ENCODE results near the gene TNS1. TPM values are rescaled to one million over a fixed set of nuclear protein-coding genes. Genes with fewer than 3 reads are reported as not detected.

The TNS1 gene
- total RNA-seq, 1 donor, result 48.9 TPM

DNA sequence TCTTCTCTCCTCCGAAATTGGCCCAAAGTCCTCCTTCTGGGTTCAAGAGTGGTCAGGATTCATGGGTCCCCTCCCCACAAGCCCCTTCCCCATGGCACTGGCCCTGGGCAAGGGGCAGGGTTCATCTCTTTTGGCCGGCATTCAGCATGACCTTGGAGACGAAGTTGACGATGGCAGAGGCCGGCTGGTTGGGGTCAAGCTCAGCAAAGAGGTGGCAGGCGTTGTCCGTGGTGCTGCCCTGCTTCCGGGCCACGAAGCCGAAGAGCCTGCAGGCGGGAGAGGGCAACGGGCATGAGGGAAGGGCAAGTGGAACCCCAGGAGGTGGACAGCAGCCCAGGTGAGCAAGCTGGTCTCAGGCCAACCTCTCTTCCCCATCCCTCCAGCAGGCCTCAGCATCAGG, 198.5 kb downstream of the TNS1 start:
- Histone ChIP-seq H3K79me2 (ENCODE audit: insufficient read depth, low read length) (no peaks in the 10 kb centered on the region), H3K36me3 (ENCODE audit: insufficient read depth, low read length) (peaks cover 77% of the 10 kb centered on the region), H3K4me2 (ENCODE audit: insufficient read depth, low read length) (no peak overlapping the region), H3K4me1 (ENCODE audit: insufficient read depth, low read length) (no peaks in the 10 kb centered on the region), H2AFZ (ENCODE audit: low read length) (no peak overlapping the region), H3K27me3 (ENCODE audit: insufficient read depth, low read length) (no peaks in the 10 kb centered on the region), H3K27ac (ENCODE audit: low read depth, low read length) (no peak overlapping the region), H4K20me1 (ENCODE audit: insufficient read depth, low read length) (peaks cover 13% of the 10 kb centered on the region), H3K9me3 (ENCODE audit: low read depth, low read length) (no peaks in the 10 kb centered on the region), H3K4me3 (ENCODE audit: insufficient read depth, low read length) (no peak overlapping the region)
- DNase-seq (ENCODE audit: insufficient read length, low spot score, missing footprints), result no peak
- TF ChIP-seq, protein P1, sequence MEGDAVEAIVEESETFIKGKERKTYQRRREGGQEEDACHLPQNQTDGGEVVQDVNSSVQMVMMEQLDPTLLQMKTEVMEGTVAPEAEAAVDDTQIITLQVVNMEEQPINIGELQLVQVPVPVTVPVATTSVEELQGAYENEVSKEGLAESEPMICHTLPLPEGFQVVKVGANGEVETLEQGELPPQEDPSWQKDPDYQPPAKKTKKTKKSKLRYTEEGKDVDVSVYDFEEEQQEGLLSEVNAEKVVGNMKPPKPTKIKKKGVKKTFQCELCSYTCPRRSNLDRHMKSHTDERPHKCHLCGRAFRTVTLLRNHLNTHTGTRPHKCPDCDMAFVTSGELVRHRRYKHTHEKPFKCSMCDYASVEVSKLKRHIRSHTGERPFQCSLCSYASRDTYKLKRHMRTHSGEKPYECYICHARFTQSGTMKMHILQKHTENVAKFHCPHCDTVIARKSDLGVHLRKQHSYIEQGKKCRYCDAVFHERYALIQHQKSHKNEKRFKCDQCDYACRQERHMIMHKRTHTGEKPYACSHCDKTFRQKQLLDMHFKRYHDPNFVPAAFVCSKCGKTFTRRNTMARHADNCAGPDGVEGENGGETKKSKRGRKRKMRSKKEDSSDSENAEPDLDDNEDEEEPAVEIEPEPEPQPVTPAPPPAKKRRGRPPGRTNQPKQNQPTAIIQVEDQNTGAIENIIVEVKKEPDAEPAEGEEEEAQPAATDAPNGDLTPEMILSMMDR (IDR thresholded peaks at IDR 0.05; ENCODE audit: extremely low read depth, low read depth, low read length), result no peak

DNA sequence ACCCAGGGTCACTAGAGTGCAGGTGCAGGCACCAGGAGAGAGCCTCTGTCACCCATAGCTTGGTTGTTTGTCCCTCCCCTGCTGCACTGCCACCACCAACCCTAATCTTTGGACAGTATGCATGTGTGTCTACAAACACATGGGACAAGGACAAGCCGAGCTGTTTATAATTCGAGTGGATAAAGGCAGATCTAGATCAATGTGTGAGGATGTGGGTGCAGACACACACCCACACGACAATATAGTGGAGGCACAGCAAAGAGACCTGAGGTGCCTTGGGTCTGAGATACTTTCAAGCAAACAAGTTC, 199.2 kb downstream of the TNS1 start:
- H3K79me2 ChIP-seq (ENCODE audit: insufficient read depth, low read length), result no peaks in the 10 kb centered on the region
- TF ChIP-seq, protein P1 (IDR thresholded peaks at IDR 0.05; ENCODE audit: extremely low read depth, low read depth, low read length), result no peak
- no peaks in the 10 kb centered on the region for H3K4me1 ChIP-seq (ENCODE audit: insufficient read depth, low read length)
- H2AFZ ChIP-seq (ENCODE audit: low read length), result no peak overlapping the region
- H4K20me1 ChIP-seq (ENCODE audit: insufficient read depth, low read length), result peaks cover 13% of the 10 kb centered on the region
- H3K4me2 ChIP-seq (ENCODE audit: insufficient read depth, low read length), result no peak overlapping the region
- no peaks in the 10 kb centered on the region for H3K9me3 ChIP-seq (ENCODE audit: low read depth, low read length)
- H3K36me3 ChIP-seq (ENCODE audit: insufficient read depth, low read length), result peaks cover 76% of the 10 kb centered on the region
- no peak overlapping the region for H3K4me3 ChIP-seq (ENCODE audit: insufficient read depth, low read length)
- H3K27ac ChIP-seq (ENCODE audit: low read depth, low read length), result no peak overlapping the region
- no peak for DNase-seq (ENCODE audit: insufficient read length, low spot score, missing footprints)
- H3K27me3 ChIP-seq (ENCODE audit: insufficient read depth, low read length), result no peaks in the 10 kb centered on the region

DNA sequence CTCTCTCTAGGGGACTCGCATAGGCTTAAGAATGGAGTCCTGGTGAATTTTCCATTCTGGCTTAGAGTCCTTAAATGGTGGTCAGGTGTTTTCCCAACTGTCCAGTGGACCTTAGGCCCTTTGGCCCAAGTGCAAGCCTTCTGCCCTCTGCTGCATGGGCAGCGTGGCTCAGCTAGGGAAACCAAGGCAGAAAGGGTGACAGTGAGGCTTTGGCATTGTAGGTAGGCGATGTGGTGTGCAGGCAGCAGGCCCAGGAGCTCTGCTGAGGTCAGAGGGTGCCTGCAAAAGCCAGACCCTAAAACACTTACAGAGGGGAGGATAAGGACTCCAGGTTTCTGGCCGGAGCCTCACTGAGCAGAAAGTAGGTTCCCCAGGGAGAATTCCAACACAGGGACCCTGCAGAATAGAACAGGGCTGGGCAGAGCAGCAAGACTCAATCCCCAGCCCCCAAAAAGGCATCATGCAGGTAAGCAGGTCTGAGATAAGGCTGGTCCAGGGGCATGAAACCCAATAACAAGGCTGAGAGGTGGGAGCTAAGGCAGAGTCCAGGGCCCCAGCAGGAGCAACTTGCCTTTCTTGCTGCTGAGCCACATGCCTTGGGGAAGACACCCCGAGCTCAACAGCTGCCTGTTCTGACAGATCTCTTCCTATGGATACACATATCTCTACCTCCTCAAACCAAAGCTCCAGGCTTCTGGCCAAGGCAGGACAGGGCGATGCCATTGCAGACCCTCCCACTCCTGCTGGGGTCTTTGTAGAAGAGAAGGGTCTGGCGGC, 199.7 kb downstream of the TNS1 start:
- TF ChIP-seq, protein P1 (IDR thresholded peaks at IDR 0.05; ENCODE audit: extremely low read depth, low read depth, low read length), result no peak
- Histone ChIP-seq H3K79me2 (ENCODE audit: insufficient read depth, low read length) (no peaks in the 10 kb centered on the region), H3K4me3 (ENCODE audit: insufficient read depth, low read length) (no peak overlapping the region), H3K4me1 (ENCODE audit: insufficient read depth, low read length) (no peaks in the 10 kb centered on the region), H3K36me3 (ENCODE audit: insufficient read depth, low read length) (peaks cover 72% of the 10 kb centered on the region), H3K27me3 (ENCODE audit: insufficient read depth, low read length) (no peaks in the 10 kb centered on the region), H4K20me1 (ENCODE audit: insufficient read depth, low read length) (peaks cover 13% of the 10 kb centered on the region), H3K4me2 (ENCODE audit: insufficient read depth, low read length) (no peak overlapping the region), H2AFZ (ENCODE audit: low read length) (no peak overlapping the region), H3K27ac (ENCODE audit: low read depth, low read length) (no peak overlapping the region), H3K9me3 (ENCODE audit: low read depth, low read length) (no peaks in the 10 kb centered on the region)
- DNase-seq (ENCODE audit: insufficient read length, low spot score, missing footprints), result no peak

GRCh38 chr2:217802266-217802665, 200.5 kb downstream of the TNS1 start:
- Histone ChIP-seq H3K79me2 (ENCODE audit: insufficient read depth, low read length) (no peaks in the 10 kb centered on the region), H3K36me3 (ENCODE audit: insufficient read depth, low read length) (peaks cover 73% of the 10 kb centered on the region), H3K4me1 (ENCODE audit: insufficient read depth, low read length) (no peaks in the 10 kb centered on the region), H3K27me3 (ENCODE audit: insufficient read depth, low read length) (no peaks in the 10 kb centered on the region), H3K27ac (ENCODE audit: low read depth, low read length) (no peak overlapping the region), H3K9me3 (ENCODE audit: low read depth, low read length) (no peaks in the 10 kb centered on the region), H3K4me2 (ENCODE audit: insufficient read depth, low read length) (no peak overlapping the region), H3K4me3 (ENCODE audit: insufficient read depth, low read length) (no peak overlapping the region), H2AFZ (ENCODE audit: low read length) (no peak overlapping the region), H4K20me1 (ENCODE audit: insufficient read depth, low read length) (peaks cover 14% of the 10 kb centered on the region)
- no peak for DNase-seq (ENCODE audit: insufficient read length, low spot score, missing footprints)
- TF ChIP-seq, protein P1 (IDR thresholded peaks at IDR 0.05; ENCODE audit: extremely low read depth, low read depth, low read length), result no peak
